Skin of body (tissue), 2 donors: ENCODE data around the gene EIF2B5. TPM values are rescaled to one million over a fixed set of nuclear protein-coding genes. Genes with fewer than 3 reads are reported as not detected.
"Not testable (repeated sequence)": the region's sequence is repeated elsewhere in the genome, so short reads cannot be mapped to it uniquely, and the experiment has no call there.

Source experiments
- DNase-seq: peaks from one replicate; lab custom pipeline; 2025; lab: John Stamatoyannopoulos, UW
- total RNA-seq: library from RNA; depleted of rRNA; stranded (reverse); fragments of >200 nt; gene quantifications from one replicate; pipeline ENCODE4 v1.2.3, GENCODE V29; 2014

The EIF2B5 gene
- total RNA-seq, 1 donor from 2014 or later = 28.7 TPM

DNA sequence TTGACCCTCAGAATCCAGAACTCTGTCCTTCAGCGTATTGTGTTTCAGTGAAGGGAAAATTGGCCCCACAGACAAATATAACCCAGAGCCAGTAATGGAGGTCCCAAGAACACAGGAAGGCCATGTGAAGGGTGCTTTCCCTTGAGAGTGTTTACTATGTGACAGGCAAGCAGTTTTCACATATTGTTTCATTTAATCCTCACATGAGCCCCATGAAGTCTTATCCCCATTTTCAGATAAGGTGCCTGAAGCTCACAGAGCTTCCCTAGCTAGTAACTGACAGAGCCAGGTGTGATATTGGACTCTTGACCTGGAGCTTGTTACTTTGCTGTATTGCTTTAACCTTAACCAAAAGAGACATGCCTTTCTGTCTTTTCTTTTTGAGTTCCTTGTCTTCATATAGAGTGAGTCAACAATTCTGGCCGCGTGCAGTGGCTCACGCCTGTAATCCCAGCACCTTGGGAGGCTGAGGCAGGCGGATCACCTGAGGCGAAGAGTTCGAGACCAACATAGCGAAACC lies 10.7 kb downstream of the EIF2B5 start:
- DNase-seq = no peak

DNA sequence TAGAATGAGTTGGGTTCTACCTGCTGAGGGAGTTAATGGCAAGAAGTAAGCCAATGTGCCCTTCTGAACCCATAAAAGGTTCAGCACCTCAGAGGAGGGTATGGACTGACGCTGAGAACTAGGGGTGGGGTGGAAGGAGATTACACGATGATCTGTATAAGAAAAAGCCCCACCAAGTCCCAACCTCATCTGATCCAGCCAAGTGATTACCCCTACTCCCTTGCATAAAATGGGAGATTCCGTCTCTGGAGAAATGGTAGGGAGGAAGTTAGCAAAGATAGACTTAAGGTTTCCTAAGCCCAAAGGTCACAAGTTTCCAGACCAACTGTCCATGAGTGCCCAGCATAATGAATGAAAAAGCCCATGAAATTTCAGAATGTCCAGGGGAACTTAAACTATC lies 12.9 kb downstream of the EIF2B5 start:
- no peak for DNase-seq

DNA sequence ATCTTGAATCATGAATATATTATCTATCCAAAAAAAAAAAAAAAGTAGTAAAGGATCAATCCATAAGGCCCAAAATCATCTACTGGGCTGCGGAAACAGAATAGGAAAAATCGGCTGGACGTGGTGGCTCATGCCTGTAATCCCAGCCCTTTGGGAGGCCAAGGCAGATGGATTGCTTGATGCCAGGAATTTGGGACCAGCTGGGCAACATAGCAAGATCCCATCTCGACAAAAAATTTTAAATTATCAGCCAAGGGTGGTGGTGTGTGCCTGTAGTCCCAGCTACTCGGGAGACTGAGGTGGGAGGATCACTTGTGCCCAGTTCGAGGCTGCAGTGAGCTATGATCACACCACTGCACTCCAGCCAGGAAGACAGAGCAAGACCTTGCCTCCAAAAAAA lies 14.0 kb downstream of the EIF2B5 start:
- no peak for DNase-seq

DNA sequence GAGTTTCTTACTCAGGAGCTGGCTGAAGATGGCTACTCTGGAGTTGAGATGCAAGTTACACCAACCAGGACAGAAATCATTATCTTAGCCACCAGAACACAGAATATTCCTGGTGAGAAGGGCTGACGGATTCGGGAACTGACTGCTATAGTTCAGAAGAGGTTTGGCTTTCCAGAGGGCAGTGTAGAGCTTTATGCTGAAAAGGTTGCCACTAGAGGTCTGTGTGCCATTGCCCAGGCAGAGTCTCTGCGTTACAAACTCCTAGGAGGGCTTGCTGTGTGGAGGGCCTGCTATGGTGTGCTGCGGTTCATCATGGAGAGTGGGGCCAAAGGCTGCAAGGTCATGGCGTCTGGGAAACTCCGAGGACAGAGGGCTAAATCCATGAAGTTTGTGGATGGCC lies 14.6 kb downstream of the EIF2B5 start:
- DNase-seq = not testable (repeated sequence)

DNA sequence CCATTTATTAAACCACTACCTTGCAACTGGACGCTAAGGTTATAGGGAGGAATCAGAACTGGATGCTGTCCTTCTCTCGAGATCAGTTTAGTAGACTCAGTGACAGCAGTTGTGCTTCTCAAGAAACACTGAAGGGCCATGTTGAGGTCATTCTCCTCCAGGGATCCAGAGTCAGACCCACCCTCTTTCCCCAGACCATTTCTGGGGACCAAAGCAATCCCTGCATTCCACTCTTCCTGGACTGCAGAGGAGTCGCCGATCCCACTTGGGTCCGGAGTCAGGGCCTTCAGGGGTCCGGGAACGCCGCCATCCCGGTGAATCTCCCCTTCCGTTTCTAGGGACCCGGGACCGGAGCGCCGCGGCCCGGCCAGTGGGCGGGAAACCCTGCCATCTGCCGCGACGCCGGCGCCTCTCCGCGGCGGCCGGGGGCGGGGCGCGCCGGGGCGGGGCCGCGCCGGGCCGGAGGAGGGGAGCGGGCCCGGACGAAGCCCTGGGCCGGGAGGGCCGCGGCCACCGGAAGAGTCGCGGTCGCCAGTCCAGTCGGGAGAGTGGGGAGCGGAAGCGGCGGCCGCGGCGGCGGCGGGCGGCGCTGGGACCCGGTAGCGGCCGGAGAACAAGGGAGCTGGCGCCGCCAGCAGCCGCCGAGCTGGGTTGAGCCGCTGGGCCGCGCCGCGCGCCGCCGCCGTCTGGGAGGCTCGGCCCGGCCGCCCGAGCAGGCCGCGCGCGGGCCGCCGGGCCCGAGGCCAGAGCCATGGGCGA lies 19.9 kb downstream of the EIF2B5 start, which contains the start of gene DVL3:
TSS of gene DVL3 (plus strand) at position 493 of the 759 bp plus-strand sequence. CDS start at position 752, 259 bp downstream.
- DNase-seq = peak; percentile 19

DNA sequence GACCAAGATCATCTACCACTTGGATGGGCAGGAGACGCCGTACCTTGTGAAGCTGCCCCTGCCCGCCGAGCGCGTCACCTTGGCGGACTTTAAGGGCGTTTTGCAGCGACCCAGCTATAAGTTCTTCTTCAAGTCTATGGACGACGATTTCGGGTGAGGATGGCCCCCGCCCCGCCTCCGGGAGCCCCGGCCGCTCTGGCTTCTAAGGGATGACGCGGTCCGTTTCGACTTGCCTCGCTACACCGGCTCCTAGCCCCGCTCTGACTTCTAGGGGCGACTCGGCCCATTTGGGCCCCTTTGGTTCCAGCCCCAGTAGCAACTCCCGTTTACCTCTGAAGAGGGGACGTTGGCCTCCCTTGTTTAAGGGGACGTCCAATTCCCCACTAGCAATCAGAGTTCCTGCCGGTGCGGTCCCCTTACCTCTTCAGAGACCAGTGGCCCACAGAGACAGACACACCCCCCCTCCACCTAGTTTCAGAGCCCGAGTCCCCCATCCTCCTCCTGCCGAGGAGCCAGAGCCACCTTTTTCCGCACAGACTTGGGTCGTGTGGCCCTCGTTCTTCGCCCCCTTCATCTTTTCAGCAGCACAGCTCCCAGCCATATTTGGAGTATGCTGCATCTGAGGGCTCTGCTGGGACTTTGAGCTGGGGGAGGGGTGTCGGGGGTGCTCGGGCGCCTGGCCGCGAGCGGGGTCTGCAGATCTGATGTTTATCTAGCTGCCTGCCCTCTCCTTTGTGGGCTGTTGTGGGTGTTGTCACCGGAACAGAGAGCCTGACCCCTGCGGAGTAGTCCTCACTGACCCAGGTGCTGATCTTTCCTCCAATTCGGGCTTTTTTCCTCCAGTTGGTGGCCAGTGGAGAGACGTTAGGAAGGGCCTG lies 20.7 kb downstream of the EIF2B5 start:
- peak; percentile 50 for DNase-seq

DNA sequence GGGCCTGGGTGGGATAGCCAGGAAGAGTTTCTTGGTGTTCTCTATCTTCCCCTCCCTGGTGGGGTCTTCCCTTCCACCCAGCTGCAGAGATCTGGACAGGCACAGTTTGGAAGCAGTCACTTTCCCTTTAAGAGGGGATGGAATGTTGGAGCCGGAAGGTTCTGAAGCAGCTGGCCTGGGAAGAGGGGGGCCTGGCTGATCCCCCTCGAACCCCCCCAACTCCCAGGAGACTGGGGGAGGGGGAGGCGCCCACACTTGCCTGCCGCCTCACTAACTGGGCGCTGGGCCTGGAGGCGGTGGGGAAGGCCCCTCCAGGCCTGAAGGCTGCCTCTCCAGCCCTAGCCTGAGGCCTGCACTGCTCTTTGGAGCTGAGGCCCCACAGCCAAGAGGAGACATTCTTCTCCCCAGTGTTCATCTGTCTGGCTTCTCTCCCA lies 21.4 kb downstream of the EIF2B5 start:
- peak; percentile 79 for DNase-seq

DNA sequence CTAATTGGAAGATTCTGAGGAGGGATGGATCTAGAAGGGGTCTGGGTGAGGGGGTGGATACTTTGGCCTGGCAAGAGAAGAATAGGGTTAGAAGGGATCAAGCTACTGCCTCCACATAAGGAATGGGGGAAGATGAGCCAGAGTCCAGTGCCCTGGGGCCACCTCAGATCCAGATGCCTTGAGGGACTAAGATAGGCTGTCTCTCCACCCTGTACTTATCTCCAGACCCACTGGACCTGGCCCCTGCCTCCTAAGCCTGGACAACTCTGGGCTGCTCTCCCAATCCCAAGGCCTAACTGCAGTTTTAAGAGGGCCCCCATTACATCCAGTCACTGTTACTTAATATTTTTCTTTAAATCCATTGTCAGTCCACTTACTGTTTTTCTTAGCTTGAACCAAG lies 22.0 kb downstream of the EIF2B5 start:
- no peak for DNase-seq

DNA sequence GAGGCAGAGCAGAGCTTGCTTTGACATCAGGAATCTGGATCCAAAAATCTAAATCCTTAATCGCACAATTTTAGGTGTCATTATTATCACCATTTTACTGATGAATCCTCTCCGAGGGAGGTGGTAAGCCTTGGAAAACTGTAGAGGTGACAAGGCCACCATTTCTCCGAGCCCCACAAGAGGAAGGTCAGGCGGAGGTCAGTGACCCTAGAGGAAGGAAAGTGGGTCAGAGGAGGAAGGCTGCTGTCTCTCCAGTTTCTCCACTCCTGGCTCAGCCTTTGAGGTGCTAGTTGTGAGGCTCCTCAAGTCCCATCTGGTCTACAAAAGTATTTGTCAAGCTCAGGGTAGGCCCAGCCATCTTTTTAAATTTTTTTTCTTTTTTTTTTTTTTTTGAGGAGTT lies 23.2 kb downstream of the EIF2B5 start:
- DNase-seq = no peak

DNA sequence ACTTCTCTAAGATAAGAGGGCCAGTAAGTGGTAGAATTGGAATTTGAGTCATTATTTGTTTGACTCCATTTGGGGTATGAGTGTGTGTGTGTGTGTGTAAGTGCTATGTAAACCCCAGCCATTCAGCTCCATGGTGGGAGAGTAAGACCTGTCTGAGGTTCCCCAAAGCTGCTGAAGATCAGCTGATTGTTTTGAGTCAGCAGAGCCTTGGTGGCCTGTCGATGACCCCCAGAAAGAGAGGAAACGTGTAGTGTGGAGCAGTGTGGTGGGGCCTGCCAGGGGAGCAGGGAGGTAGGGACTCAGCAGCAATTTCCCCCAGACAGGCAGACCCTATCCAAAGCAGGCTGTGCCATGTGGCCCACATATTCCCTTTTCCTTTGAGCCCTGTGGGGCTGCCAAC lies 25.3 kb downstream of the EIF2B5 start:
- DNase-seq = no peak

DNA sequence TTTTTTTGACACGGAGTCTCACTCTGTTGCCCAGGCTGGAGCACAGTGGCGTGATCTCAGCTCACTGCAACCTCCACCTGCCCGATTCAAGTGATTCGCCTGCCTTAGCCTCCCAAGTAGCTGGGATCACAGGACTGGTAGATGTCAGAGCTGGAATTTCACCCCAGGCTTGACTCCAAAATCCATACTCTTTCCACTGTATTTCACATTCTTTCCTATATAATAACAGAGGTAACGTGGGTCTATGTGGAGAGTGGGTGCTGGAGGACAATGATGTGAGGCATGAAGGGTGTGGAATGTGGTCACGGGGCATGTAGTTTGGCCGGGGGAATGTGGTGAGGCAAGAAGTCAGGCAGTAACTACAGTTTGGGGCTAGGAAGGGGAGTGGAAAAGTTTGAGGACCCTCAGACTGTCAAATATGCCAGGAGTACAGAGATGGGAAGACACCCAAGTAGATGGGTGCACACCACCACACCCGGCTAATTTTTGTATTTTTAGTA lies 27.5 kb downstream of the EIF2B5 start:
- not testable (repeated sequence) for DNase-seq

DNA sequence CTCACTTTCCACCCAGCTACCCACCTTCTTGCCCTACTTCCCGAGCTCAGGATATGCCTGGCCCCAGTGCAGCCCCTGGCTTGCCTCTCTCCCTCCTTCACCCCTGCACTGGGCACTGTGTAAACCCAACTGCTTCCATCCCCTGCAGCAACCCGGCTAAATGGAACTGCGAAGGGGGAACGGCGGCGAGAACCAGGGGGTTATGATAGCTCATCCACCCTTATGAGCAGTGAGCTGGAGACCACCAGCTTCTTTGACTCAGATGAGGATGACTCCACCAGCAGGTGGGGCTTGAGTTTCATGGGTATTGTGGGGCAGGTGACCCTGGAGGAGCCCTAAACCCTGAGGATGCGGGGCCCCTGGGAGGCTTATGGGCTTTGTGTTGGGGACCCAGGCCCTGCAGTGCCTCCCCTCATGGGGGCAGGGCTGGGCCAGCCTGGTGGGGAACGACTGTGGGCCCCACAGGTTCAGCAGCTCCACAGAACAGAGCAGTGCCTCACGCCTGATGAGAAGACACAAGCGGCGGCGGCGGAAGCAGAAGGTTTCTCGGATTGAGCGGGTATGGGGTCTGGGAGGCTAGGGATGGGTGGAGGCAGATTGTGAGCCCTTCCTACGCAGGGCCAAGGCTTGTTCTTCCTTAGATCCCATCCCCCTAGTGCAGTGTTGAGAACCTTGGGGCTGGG lies 29.6 kb downstream of the EIF2B5 start:
- DNase-seq = no peak

DNA sequence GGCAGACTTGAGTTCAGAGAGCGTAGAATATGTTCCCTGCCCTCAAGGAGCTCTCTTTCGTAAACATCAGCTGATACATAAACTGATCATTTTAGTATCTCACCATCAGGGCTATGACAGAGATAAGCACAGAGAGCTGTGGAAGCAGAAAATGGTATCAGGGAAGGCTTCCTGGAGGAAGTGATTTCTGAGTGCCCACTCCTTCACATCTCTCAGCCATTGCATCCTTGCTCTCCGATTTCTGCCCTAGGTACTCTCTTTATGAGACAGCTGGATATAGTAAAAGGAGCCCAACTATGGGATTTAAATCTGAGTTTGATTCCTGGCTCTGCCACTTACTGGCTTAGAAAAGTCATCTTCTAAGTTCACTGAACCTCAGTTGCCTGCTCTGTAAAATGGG lies 30.4 kb downstream of the EIF2B5 start:
- no peak for DNase-seq

DNA sequence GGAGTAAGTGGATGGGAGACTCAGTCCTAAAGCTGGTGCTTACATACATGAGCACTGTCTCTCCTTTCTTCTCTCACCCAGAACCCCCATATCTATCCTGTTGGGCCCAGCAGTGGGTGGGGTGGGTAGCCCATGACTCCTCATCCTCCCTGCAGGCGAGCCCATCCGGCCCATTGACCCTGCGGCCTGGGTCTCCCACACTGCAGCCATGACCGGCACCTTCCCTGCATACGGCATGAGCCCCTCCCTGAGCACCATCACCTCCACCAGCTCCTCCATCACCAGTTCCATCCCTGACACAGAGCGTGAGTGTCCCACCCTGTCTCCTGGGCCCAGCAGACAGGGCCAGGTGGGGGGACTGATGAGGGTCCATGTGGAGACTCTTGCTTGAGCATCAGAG lies 31.5 kb downstream of the EIF2B5 start:
- no peak for DNase-seq

DNA sequence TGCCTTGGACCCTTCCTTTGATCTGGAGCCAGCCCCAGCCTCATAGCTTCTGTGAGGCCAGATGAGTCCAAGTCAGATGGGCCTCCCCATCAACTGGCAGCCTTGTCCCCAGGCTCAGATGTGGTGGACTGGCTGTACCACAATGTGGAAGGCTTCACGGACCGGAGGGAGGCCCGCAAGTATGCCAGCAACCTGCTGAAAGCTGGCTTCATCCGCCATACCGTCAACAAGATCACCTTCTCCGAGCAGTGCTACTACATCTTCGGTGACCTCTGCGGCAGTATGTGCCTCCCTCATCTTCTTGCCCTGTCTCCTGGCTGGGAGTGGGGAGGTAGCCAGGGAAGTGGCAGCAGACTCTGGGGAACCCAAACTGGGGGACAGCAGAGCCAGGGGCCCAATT lies 32.6 kb downstream of the EIF2B5 start:
- DNase-seq = no peak

DNA sequence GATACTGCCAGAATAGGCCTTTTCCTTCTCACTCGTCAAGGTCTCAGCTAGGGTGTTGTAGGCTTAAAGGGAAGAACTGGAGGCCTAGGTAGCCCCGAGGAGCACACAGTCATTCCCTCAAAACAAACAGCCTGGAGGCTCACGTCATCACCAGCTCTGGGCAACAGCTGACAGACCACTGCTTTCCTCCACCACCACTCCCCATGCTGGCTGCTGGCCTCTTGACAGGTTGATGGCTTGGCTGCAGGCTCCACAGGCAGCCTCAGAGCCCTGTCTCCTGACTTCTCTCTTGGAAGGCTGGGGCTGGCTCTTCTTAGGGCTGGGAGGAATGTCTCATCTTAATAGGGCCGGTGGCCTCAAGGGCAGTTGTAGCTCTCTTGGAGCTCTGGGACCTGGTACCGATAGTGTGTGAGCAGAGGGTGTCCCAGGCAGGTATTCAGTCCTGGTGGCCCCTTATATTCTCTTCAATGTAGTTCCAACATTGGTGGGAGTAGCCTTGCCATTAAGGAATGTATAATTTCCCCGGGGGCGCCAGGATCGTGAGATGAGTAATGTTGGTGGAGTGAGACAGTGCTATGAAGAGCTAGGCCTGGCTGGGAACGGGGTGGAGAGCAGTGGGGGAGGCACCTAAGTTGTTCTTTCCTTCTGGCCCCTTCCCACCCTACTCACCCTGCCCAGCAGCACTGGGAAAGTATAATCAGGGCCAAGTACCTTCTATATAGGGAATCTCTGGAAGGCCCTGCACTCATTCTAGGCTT lies 33.4 kb downstream of the EIF2B5 start:
- no peak for DNase-seq

DNA sequence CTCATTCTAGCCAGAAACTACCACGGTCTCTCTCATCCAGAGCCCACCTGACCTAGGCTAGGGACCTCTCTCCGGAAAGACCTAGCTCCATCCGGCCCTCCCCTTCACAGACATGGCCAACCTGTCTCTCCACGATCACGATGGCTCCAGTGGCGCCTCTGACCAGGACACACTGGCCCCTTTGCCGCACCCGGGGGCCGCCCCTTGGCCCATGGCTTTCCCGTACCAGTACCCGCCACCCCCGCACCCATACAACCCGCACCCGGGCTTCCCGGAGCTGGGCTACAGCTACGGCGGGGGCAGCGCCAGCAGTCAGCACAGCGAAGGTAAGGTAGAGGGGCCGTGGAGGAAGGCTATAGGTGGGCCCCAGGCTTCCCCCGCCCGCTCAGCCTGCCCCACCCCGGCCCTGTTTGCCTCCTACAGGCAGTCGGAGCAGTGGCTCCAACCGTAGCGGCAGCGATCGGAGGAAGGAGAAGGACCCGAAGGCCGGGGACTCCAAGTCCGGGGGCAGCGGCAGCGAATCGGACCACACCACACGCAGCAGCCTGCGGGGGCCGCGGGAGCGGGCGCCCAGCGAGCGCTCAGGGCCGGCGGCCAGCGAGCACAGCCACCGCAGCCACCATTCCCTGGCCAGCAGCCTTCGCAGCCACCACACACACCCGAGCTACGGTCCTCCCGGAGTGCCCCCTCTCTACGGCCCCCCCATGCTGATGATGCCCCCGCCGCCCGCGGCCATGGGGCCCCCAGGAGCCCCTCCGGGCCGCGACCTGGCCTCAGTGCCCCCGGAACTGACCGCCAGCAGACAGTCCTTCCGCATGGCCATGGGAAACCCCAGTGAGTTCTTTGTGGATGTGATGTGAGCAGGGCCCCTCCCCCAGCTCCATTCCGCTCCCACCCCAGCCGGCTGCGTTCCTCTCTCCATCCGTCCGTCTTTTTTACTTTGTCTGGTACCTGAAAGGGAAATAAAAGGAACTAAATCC lies 35.0 kb downstream of the EIF2B5 start:
- DNase-seq = no peak

DNA sequence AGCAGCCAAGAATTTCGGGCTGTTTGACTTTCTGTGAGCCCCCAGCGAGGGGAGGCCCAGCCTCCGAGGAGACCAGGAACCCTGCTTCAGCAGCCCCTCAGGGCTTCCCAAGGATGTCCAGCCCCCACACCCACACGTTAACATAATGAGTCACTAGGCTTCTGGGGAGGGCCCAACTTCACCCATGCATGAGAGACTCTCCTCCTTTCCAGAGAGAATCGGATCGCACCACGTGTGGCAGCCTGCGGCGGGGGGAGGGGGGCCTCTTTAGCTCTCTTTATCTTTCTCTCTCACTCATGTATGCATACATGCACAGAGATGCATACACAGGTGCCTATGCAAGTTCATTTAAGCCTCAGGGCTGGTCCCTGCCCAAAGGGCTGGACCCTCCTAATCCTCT lies 36.4 kb downstream of the EIF2B5 start:
- no peak for DNase-seq

DNA sequence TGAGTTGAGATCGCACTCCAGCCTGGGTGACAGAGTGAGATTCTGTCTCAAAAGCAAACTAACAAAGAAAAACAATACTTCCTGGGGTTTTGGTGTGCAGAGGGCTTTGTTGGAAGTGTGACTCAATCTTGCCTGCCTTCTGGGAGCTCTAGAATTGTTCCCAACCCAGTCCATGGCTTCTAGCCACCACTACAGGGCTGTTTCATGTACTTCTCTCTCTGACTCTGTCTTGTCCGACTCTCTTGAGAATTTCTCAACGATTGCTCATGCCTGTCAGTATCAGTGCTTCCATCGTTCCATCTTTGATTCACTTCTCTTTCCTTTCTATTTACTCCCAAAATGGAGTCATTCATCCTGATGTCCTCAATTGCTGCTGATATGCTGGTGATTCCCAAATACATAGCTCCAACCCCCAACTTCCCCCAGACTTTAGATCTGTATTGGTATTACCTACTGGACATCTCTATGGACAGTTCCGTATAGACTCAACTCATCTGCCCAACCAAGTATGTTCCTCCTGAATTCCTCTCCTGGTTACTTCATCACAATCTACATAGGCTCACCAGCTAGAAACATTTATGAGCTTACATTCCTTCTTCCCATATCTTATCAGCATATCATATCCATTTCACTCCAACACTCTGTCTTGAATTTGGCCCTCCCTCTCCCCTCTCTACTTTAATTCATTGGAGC lies 37.7 kb downstream of the EIF2B5 start:
- no peak for DNase-seq
